IMR-90 (cell line): ENCODE data around the gene NTRK2. TPM values are rescaled to one million over a fixed set of nuclear protein-coding genes. Genes with fewer than 3 reads are reported as not detected.

Experiments used
- ATAC-seq: fragments of 200-7000 bp; cut with Tn5 transposase; 2 replicates; pipeline ENCODE4 v1.9.1; 2020; ENCODE audit warnings: low read depth, mild to moderate bottlenecking, moderate library complexity
- BruUV-seq: library from RNA; stranded (reverse); fragments of 400-500 nt; replicated peaks from 2 replicates; lab custom pipeline; 2021; lab: Mats Ljungman, UMichigan
- CTCF ChIA-PET: fragments of 300-600 bp; formaldehyde crosslinking; extraction: SDS; loops from one replicate; lab custom pipeline; 2021; ENCODE audit warnings: antibody characterized with exemption; lab: Yijun Ruan, JAX
- POLR2A ChIA-PET: fragments of 300-600 bp; sonication (Branson Sonifier 250); formaldehyde crosslinking; loops from one replicate; lab custom pipeline; 2022; ENCODE audit warnings: antibody characterized with exemption; ENCODE audit not compliant: unreplicated experiment; lab: Charles Lee
- DNase-seq: peaks from one replicate; pipeline ENCODE4 v3.0.0; 2013
- H2AFZ ChIP-seq: replicated peaks from 2 replicates; pipeline ENCODE3; 2013; ENCODE audit warnings: low read length, mild to moderate bottlenecking; ENCODE audit not compliant: poor library complexity
- H2AK5ac ChIP-seq: 2 replicates; pipeline ENCODE4 v1.6.1; 2013; ENCODE audit warnings: low read depth, low read length, inconsistent platforms
- H2AK9ac ChIP-seq: replicated peaks from 2 replicates; pipeline ENCODE3; 2013; ENCODE audit warnings: mild to moderate bottlenecking, low read depth, low read length, moderate library complexity; ENCODE audit not compliant: poor library complexity
- H2BK120ac ChIP-seq: 2 replicates; pipeline ENCODE4 v1.6.1; 2013; ENCODE audit warnings: low read depth, low read length, inconsistent platforms
- H2BK15ac ChIP-seq: 3 replicates; pipeline ENCODE4 v1.6.1; 2013; ENCODE audit warnings: low read depth, low read length, inconsistent platforms
- H2BK20ac ChIP-seq: 2 replicates; pipeline ENCODE4 v1.6.1; 2013; ENCODE audit warnings: low read depth, mild to moderate bottlenecking, inconsistent platforms, low read length, moderate library complexity
- H2BK5ac ChIP-seq: 2 replicates; pipeline ENCODE4 v1.6.1; 2013; ENCODE audit warnings: mild to moderate bottlenecking, low read depth, low read length, inconsistent platforms; ENCODE audit not compliant: poor library complexity, severe bottlenecking
- H3K14ac ChIP-seq: replicated peaks from 2 replicates; pipeline ENCODE4 v1.6.1; 2013; ENCODE audit warnings: low read depth, low read length, inconsistent platforms
- H3K18ac ChIP-seq: 2 replicates; pipeline ENCODE4 v1.6.1; 2013; ENCODE audit warnings: low read depth, low read length, control low read depth
- H3K23ac ChIP-seq: 2 replicates; pipeline ENCODE4 v1.6.1; 2013; ENCODE audit warnings: low read depth, low read length, inconsistent platforms
- H3K27ac ChIP-seq: 2 replicates; pipeline ENCODE4 v1.5.1; 2013; ENCODE audit warnings: mild to moderate bottlenecking, control low read depth, low read length; ENCODE audit not compliant: insufficient read depth
- H3K27me3 ChIP-seq: 2 replicates; pipeline ENCODE4 v1.6.1; 2013; ENCODE audit warnings: low read length; ENCODE audit not compliant: control insufficient read depth, insufficient read depth
- H3K36me3 ChIP-seq: 2 replicates; pipeline ENCODE4 v1.6.1; 2013; ENCODE audit warnings: low read length, mixed read lengths; ENCODE audit not compliant: control insufficient read depth, insufficient read depth
- H3K4ac ChIP-seq: 2 replicates; pipeline ENCODE4 v1.6.1; 2013; ENCODE audit warnings: low read depth, low read length, inconsistent platforms
- H3K4me1 ChIP-seq: 2 replicates; pipeline ENCODE4 v1.6.1; 2013; ENCODE audit warnings: low read length, mixed read lengths; ENCODE audit not compliant: control insufficient read depth, insufficient read depth
- H3K4me2 ChIP-seq: 2 replicates; pipeline ENCODE4 v1.6.1; 2013; ENCODE audit warnings: low read depth, mild to moderate bottlenecking, control low read depth, low read length, moderate library complexity
- H3K4me3 ChIP-seq: 2 replicates; pipeline ENCODE4 v1.5.1; 2013; ENCODE audit warnings: low read depth, mild to moderate bottlenecking, control low read depth, low read length, moderate library complexity; ENCODE audit not compliant: insufficient read depth
- H3K56ac ChIP-seq: 2 replicates; pipeline ENCODE4 v1.6.1; 2013; ENCODE audit warnings: low read length, inconsistent platforms; ENCODE audit not compliant: insufficient read depth; ENCODE audit errors: extremely low read depth
- H3K79me1 ChIP-seq, 2 experiments: 2 replicates each; pipeline ENCODE4 v1.6.1; 2013; ENCODE audit warnings: low read length in 2 of 2, inconsistent platforms in 1 of 2, low read depth in 1 of 2
- H3K9ac ChIP-seq: 2 replicates; pipeline ENCODE4 v1.6.1; 2013; ENCODE audit warnings: low read depth, low read length, control low read depth
- H3K9me1 ChIP-seq: 2 replicates; pipeline ENCODE4 v1.6.1; 2013; ENCODE audit warnings: low read length, inconsistent platforms; ENCODE audit not compliant: insufficient read depth
- H3K9me3 ChIP-seq: 2 replicates; pipeline ENCODE4 v1.6.1; 2013; ENCODE audit warnings: low read length; ENCODE audit not compliant: control insufficient read depth, insufficient read depth
- H4K20me1 ChIP-seq: 2 replicates; pipeline ENCODE4 v1.6.1; 2013; ENCODE audit warnings: low read length, inconsistent platforms; ENCODE audit not compliant: insufficient read depth
- H4K5ac ChIP-seq: 2 replicates; pipeline ENCODE4 v1.6.1; 2013; ENCODE audit warnings: mild to moderate bottlenecking, low read depth, low read length, control low read depth
- H4K8ac ChIP-seq, 2 experiments: 2 replicates each; pipeline ENCODE4 v1.6.1; 2013; ENCODE audit warnings: low read depth in 2 of 2, low read length in 2 of 2, control low read depth in 1 of 2, inconsistent platforms in 1 of 2
- H4K91ac ChIP-seq: 2 replicates; pipeline ENCODE4 v1.6.1; 2013; ENCODE audit warnings: low read depth, low read length, inconsistent platforms; ENCODE audit not compliant: insufficient read depth
- BHLHE40 ChIP-seq: fragments of 150-350 bp; IDR thresholded peaks from 2 replicates; pipeline ENCODE4 v1.6.1; 2016; ENCODE audit warnings: mild to moderate bottlenecking, low read depth, low read length
- CHD1 ChIP-seq: IDR thresholded peaks from 2 replicates; pipeline ENCODE4 v1.6.1; 2012; ENCODE audit warnings: low read depth, low read length, improper control_type of control experiment
- MXI1 ChIP-seq: IDR thresholded peaks from 2 replicates; pipeline ENCODE4 v1.6.1; 2012; ENCODE audit warnings: low read depth, mild to moderate bottlenecking, low read length, moderate library complexity, borderline replicate concordance
- RAD21 ChIP-seq: IDR thresholded peaks from 2 replicates; pipeline ENCODE4 v1.6.1; 2012; ENCODE audit warnings: low read length, improper control_type of control experiment
- WGBS, 2 experiments: methylation state at CpG; one replicate each; pipeline versions ENCODE4 v1.1.5 to v1.1.7; 2013; ENCODE audit warnings: missing lambda C conversion rate in 2 of 2; ENCODE audit not compliant: insufficient read length in 1 of 2; ENCODE audit errors: extremely low coverage in 2 of 2; 5-methylcytosine and 5-hydroxymethylcytosine counted together
- dilution Hi-C: fragments of 300-500 bp; cut with HindIII; formaldehyde crosslinking; loops from one replicate; pipeline ENCODE4 v1.14.3; 2018; ENCODE audit warnings: low sequenced_read_pairs; ENCODE audit not compliant: unreplicated experiment
- in situ Hi-C: fragments of 300-500 bp; cut with MboI; formaldehyde crosslinking; loops from 3 replicates; pipeline ENCODE4 v1.14.3; 2019; ENCODE audit warnings: low sequenced_read_pairs, inconsistent platforms, mixed read lengths
- intact Hi-C: fragments of 100-400 bp; cut with micrococcal nuclease; formaldehyde crosslinking; loops from 2 replicates; pipeline ENCODE4 v1.10.0; 2022
- polyA plus RNA-seq, 3 experiments: library from polyadenylated mRNA; depleted of rRNA; stranded (reverse); fragments of >200 nt; gene quantifications; 2 replicates each; pipeline ENCODE4 v1.2.3, GENCODE V29; 2012; ENCODE audit warnings: low replicate concordance in 1 of 3
- total RNA-seq: library from RNA; depleted of rRNA; stranded (reverse); fragments of >200 nt; gene quantifications from 2 replicates; pipeline ENCODE4 v1.2.3, GENCODE V29; 2012

NTRK2 gene
- total and polyA plus RNA-seq, 2 of the 4 experiments (the other 2 are of a cell fraction) = under 0.01 to 0.02 TPM

GRCh38 chr9:84698323-84698722 is 28.8 kb downstream of the NTRK2 start:
- no peak overlapping the region for H2AK9ac ChIP-seq
- no CpG with 5 or more reads among the region's 2 CpGs for WGBS, 2 experiments
- no peaks in the 10 kb centered on the region for H3K79me1 ChIP-seq
- ChIA-PET POLR2A (no interaction called here), CTCF (interaction anchor here (0.6 to 1.1 kb wide), 2 partner anchors 21 to 849 kb away, joined by 3 to 5 read pairs; no protein-coding TSS in a partner anchor)
- H2BK120ac ChIP-seq = no peak overlapping the region
- in situ Hi-C loops = no loop called here
- H3K27me3 ChIP-seq = no peaks in the 10 kb centered on the region
- H3K4me2 ChIP-seq = no peak overlapping the region
- H3K4me3 ChIP-seq = no peak overlapping the region
- H3K9me3 ChIP-seq = peaks cover 4% of the 10 kb centered on the region; the same call in 1 of the 2 replicates
- H2BK5ac ChIP-seq = no peak overlapping the region
- H4K8ac ChIP-seq = no peak overlapping the region
- H3K4me1 ChIP-seq = no peaks in the 10 kb centered on the region
- H3K14ac ChIP-seq = no peak overlapping the region
- H3K36me3 ChIP-seq = no peaks in the 10 kb centered on the region
- intact Hi-C loops = no loop called here
- no peak overlapping the region for H3K4ac ChIP-seq
- no peak overlapping the region for H3K9ac ChIP-seq
- ATAC-seq (no peak), DNase-seq (no peak)
- H3K27ac ChIP-seq = no peak overlapping the region
- dilution Hi-C loops = no loop called here
- no TSS peak for BruUV-seq
- H2AK5ac ChIP-seq = no peak overlapping the region
- H4K5ac ChIP-seq = no peak overlapping the region
- no peak overlapping the region for H2BK20ac ChIP-seq
- H4K20me1 ChIP-seq = no peaks in the 10 kb centered on the region
- H3K18ac ChIP-seq = no peak overlapping the region
- no peak overlapping the region for H3K56ac ChIP-seq
- TF ChIP-seq BHLHE40 = no peak
- no peak for TF ChIP-seq CHD1
- no peak for TF ChIP-seq MXI1
- no peak for TF ChIP-seq RAD21
- H2AFZ ChIP-seq = no peak overlapping the region
- no peak overlapping the region for H2BK15ac ChIP-seq
- no peak overlapping the region for H3K23ac ChIP-seq
- no peaks in the 10 kb centered on the region for H3K9me1 ChIP-seq
- H4K91ac ChIP-seq = no peak overlapping the region
